ENCODE results near the gene PLCL2. TPM values are rescaled to one million over a fixed set of nuclear protein-coding genes. Genes with fewer than 3 reads are reported as not detected.

Gene PLCL2
- 12.1 and 15.6 TPM in 2 replicates for total RNA-seq

GRCh38 chr3:16884748-16885592 is at the start of gene PLCL2:
Gene PLCL2 (plus strand): TSS chr3:16884955. CDS start chr3:16885040, 85 bp downstream.
- DNase-seq (ENCODE audit: low read depth, low spot score), result no peak

GRCh38 chr3:16836505-16837237 is 48.1 kb upstream of the PLCL2 start:
- no peak for DNase-seq (ENCODE audit: low read depth, low spot score)

DNA sequence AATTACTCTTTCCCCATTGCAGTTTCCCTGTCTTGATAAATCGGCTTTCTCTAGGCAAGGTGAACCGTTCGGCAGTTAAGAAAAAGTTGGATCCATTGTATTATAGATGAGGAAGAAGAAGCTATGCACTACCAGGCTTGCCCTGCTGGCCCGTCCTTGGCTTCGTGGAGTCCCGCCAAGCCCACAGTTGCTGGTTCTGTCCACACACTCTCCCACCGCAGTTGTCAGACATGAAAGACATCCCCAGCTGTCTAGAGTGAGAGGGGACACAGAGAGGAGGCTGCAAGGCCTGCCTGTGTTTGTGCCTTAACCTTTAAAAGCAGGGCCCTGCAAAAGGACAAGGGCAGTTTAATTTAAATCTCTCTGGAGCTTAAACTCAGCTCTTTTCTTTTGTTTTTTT is 47.2 kb upstream of the PLCL2 start:
- no peak for DNase-seq (ENCODE audit: low read depth, low spot score)

GRCh38 chr3:16838561-16838960 is 46.2 kb upstream of the PLCL2 start:
- DNase-seq (ENCODE audit: low read depth, low spot score), result no peak

DNA sequence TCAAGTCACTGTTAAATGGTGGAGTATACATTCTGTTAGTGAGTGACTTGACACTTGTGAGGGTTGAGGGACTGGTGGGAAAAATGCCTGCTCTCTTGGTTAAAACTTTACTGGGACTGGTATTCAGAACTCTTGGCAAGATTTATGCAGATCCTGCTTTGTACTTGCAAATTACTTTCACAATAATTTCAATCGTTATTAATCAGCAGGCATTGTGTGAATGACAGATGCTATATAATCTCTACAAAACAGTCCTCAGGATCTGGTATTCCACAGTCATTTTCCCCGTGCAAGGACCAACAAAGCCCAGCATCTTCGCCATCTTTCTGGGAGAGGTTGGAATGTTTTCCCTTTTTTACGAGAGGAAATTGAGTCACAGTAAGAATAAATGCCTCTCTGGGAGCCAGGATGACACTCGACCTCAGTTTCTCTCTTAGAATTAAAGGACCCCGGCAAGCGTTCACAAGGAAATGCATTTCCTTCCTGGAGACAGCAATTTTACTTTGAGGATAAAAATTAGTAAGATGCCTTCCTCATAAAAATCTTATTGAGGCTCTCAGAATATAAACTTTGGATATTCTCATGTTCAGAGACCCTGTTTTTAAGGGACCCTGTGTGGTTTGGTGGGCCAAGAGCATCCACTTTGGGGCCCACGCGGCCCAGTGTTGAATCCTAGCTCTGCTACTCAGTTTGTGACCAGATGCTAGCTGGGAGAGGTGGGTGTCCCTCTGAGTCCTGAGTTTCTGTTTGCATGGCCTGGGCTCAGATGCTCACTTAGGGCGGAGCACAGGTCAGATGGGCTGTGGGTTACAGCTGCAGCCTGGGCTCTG is 45.3 kb upstream of the PLCL2 start:
- no peak for DNase-seq (ENCODE audit: low read depth, low spot score)

- DNase-seq (ENCODE audit: low read depth, low spot score), result peak; percentile 19
Observed at GRCh38 chr3:16840101-16840424, 44.7 kb upstream of the PLCL2 start.

DNA sequence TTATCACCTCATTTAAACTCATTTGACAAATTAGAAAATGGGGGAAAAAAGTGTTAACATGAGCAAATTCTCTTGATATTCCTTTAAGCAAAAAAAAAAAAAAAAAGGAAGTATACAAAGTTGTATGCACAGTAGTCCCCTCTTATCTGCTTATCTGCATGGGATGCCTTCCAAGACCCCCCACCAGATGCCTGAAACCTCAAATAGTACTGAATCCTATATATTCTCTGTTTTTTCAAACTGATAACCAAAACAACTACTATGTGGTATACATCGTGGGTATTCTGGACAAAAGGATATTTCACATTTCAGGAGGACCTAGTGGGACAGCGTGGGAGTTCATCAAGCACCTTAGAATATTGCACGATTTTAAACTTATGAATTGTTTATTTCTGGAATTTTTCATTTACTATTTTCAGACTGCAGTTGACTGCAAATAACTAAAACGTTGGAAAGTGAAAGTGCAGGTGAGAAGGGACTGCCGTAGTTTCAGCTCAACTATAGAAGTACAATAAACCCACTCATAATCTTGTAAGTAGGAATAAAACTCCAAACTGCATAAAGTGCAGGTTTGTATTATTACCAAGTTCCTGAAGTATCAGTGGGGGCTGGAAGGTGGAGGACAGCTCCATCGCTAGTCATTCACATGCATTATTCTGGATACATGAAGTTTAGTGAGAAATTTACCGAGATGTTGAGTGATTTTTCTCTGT is 43.6 kb upstream of the PLCL2 start:
- no peak for DNase-seq (ENCODE audit: low read depth, low spot score)

GRCh38 chr3:16841904-16842271 is 42.9 kb upstream of the PLCL2 start:
- DNase-seq (ENCODE audit: low read depth, low spot score), result no peak

- no peak for DNase-seq (ENCODE audit: low read depth, low spot score)
Observed at GRCh38 chr3:16842272-16843270, 42.2 kb upstream of the PLCL2 start.

DNA sequence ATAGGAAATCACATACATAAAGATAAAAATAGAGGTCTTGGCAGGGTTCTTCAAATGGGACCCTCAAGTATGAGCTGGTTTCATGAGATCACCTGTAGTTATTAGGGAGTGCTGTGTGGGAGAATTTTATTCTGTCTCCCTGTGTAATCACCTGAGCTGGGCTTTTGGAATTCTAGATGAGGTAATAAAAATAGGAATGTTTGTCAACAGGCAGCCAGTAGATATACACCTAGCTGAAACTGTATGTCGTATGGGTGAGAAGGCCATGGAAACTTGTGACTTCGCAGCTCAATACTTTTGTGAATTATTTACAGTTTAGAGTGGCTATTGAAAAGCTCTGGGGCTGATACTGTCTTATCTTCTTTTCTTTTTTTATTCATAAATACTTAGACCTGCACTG is 40.5 kb upstream of the PLCL2 start:
- DNase-seq (ENCODE audit: low read depth, low spot score), result no peak

GRCh38 chr3:16844791-16845190 is 40.0 kb upstream of the PLCL2 start:
- no peak for DNase-seq (ENCODE audit: low read depth, low spot score)

DNA sequence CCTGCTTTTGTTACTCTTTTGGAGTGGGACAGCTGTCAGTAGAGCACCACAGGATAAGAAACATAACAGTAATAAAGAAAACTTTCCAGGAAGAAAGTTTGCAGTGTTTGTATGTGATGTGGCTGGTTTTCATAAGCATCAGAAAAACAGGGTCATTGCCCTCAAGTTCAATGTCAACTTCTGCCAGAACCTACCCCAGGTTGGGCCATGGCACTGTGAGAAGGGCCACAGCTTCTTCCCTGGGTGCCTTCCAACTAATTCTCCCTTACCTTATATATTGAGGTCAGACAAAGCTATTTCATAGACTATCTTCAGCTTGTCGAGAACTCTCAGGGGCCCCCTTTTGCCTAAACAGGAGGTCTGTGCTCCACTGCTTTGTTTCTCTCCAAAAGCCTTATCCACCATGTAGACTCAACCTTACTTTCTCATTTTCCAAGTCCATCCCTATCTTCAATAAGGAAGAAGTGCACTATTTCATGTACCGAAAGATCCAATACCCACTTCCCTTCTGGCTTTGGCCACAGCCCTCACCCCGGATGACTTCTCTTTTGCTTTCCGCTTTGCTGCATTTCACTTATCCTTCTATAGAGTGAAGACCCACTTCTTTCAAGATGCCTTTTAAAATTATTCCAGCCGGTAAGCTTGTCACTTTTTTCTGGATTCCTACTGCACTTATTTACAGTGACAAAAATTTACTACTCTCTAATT is 38.2 kb upstream of the PLCL2 start:
- DNase-seq (ENCODE audit: low read depth, low spot score), result no peak

DNA sequence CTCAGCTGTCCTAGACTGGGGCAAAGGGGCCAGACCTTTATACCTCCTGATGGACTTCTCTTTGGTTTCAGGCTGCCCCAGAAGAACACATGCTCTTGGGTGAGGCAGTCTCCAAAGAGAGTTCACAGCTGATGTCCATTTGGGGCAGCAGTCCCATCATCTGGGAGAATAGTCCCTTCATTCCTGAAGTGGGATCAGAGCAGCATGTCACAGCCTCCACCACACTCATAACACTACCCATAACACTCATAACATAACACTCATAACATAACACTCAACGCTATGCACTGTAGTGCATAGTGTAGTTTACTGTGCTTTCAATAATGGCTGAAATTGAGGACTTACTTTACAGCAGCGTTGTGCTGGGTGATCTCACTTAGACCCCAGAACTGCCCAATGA is 36.7 kb upstream of the PLCL2 start:
- DNase-seq (ENCODE audit: low read depth, low spot score), result no peak

GRCh38 chr3:16849229-16849628 is 35.5 kb upstream of the PLCL2 start:
- peak; percentile 17 for DNase-seq (ENCODE audit: low read depth, low spot score)

GRCh38 chr3:16849795-16850194 is 35.0 kb upstream of the PLCL2 start:
- DNase-seq (ENCODE audit: low read depth, low spot score), result peak; percentile 72

- DNase-seq (ENCODE audit: low read depth, low spot score), result no peak
Observed at GRCh38 chr3:16855497-16855896, 29.3 kb upstream of the PLCL2 start.

DNA sequence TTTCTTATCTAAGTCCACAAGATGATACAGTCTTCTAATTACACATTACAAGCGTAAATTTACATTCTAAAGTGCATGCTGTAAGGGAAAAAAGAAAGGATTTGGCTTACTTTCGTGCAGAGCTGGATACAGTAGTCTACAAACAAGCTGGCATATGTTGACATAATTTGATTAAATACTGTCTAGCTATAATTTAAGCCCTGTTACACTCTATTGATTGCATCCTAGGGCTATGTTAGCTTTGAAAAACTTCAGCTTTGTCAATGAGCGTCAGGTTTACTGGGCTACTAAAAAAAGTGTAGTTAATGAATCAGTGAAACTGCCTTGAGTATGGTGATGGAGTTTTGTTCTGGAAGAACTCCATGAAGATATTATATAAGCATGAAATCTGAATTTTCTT is 24.5 kb upstream of the PLCL2 start:
- no peak for DNase-seq (ENCODE audit: low read depth, low spot score)

DNA sequence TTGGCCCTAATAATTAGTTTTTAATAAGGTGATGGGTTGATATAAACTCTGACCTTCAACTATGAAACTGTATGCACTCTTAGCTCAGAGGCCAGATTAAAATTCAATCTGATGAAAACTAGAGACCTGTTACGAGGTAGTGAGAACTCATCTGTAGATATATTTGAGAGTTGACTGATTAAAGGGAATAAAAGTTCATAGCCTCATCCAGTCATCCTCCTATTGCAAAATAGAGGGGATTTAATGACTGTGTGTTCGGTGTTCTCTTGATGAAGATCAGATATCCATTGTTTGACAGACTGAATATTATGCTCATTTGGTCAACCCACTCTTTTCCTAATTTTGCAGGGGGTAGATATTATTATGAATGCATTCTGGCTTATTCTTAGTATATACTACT is 23.3 kb upstream of the PLCL2 start:
- no peak for DNase-seq (ENCODE audit: low read depth, low spot score)

DNA sequence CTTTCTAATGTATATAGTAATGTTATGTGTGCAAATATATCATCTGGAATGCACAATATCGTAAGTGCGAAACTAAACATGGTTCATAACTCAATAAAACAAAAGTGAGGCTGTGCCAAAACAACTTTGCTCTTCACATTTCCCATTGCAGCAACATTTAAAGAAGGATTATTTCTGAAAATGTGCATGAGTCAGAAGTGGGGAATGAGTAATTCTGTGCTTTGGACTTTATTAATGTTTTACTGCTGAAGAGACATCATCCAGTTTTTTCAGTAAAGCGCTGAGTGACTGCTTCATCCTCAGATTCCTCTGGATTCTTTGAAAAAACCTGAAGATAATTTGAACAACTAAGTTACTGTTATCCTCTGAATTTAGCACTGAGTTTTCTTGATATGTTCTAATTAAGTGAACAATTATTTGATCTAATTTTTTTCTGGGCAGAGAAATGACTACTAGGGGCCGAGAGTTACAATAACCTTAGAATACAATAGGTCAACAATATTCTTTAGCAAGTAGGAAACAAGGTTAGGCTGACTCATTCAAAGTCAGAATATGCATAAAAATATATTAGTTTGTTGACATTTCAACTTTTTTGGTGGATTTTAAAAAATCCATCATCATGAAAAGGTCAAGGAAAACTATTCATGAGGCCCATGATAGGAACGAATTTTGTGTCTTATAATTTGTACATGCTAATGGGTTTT is 20.0 kb upstream of the PLCL2 start:
- DNase-seq (ENCODE audit: low read depth, low spot score), result peak; percentile 45

Measured in pulmonary artery endothelial cell (primary cell).